ENCODE measurements around the gene OR52E2.
"Not testable (repeated sequence)": the region's sequence is repeated elsewhere in the genome, so short reads cannot be mapped to it uniquely, and the experiment has no call there.

Gene OR52E2

GRCh38 chr11:5059391-5059790, at the start of gene OR52E2:
Gene OR52E2, minus strand, starts transcription at chr11:5059627. Its CDS starts 0 bp downstream, at chr11:5059627.
- DNase-seq (ENCODE audit: low spot score) = no peak

GRCh38 chr11:5107285-5107684, 47.9 kb upstream of the OR52E2 start:
- no peak for DNase-seq (ENCODE audit: low spot score)

GRCh38 chr11:5103066-5103465, 43.6 kb upstream of the OR52E2 start:
- DNase-seq (ENCODE audit: low spot score) = no peak

- DNase-seq (ENCODE audit: low spot score) = no peak
These were observed 42.8 kb upstream of the OR52E2 start for GRCh38 chr11:5102246-5102645.

- no peak for DNase-seq (ENCODE audit: low spot score)
These were observed 36.6 kb upstream of the OR52E2 start for GRCh38 chr11:5096011-5096410.

- DNase-seq (ENCODE audit: low spot score) = no peak
These were observed 33.6 kb upstream of the OR52E2 start for GRCh38 chr11:5092821-5093585.

- no peak for DNase-seq (ENCODE audit: low spot score)
These were observed 31.2 kb upstream of the OR52E2 start for GRCh38 chr11:5090668-5091067.

- DNase-seq (ENCODE audit: low spot score) = no peak
These were observed 29.1 kb upstream of the OR52E2 start for GRCh38 chr11:5088556-5088955.

GRCh38 chr11:5083602-5084001, 24.2 kb upstream of the OR52E2 start:
- DNase-seq (ENCODE audit: low spot score) = no peak

GRCh38 chr11:5081405-5081804, 22.0 kb upstream of the OR52E2 start:
- DNase-seq (ENCODE audit: low spot score) = no peak

GRCh38 chr11:5071799-5072198, 12.4 kb upstream of the OR52E2 start:
- DNase-seq (ENCODE audit: low spot score) = no peak

- DNase-seq (ENCODE audit: low spot score) = no peak
These were observed 9.8 kb upstream of the OR52E2 start, which contains the start of gene OR52E1 for GRCh38 chr11:5069272-5069671. Gene OR52E1, plus strand, starts transcription at chr11:5069572.

- no peak for DNase-seq (ENCODE audit: low spot score)
These were observed 5.6 kb upstream of the OR52E2 start for GRCh38 chr11:5065027-5065426.

- DNase-seq (ENCODE audit: low spot score) = not testable (repeated sequence)
These were observed 748 bp downstream of the OR52E2 start for GRCh38 chr11:5058679-5059078.

GRCh38 chr11:5046754-5047330, 12.6 kb downstream of the OR52E2 start:
- no peak for DNase-seq (ENCODE audit: low spot score)

- no peak for DNase-seq (ENCODE audit: low spot score)
These were observed 13.2 kb downstream of the OR52E2 start, which contains the start of gene OR52J3 for GRCh38 chr11:5046226-5046625. Gene OR52J3, plus strand, starts transcription at chr11:5046526. Its CDS starts 0 bp downstream, at chr11:5046526.

GRCh38 chr11:5043380-5043779, 16.0 kb downstream of the OR52E2 start:
- no peak for DNase-seq (ENCODE audit: low spot score)

GRCh38 chr11:5042091-5042490, 17.3 kb downstream of the OR52E2 start:
- DNase-seq (ENCODE audit: low spot score) = no peak

GRCh38 chr11:5040876-5041275, 18.6 kb downstream of the OR52E2 start:
- no peak for DNase-seq (ENCODE audit: low spot score)

GRCh38 chr11:5038341-5038740, 21.1 kb downstream of the OR52E2 start:
- DNase-seq (ENCODE audit: low spot score) = no peak

- no peak for DNase-seq (ENCODE audit: low spot score)
These were observed 21.5 kb downstream of the OR52E2 start for GRCh38 chr11:5037926-5038325.

GRCh38 chr11:5036669-5037068, 22.8 kb downstream of the OR52E2 start:
- DNase-seq (ENCODE audit: low spot score) = no peak

- DNase-seq (ENCODE audit: low spot score) = no peak
These were observed 37.4 kb downstream of the OR52E2 start for GRCh38 chr11:5021996-5022395.

- no peak for DNase-seq (ENCODE audit: low spot score)
These were observed 46.4 kb downstream of the OR52E2 start for GRCh38 chr11:5013012-5013411.
